ENCODE measurements around the gene PLCH2. TPM values are rescaled to one million over a fixed set of nuclear protein-coding genes. Genes with fewer than 3 reads are reported as not detected.

Gene PLCH2
- total RNA-seq, 1 donor from 2014 or later: under 0.01 TPM

- peaks cover 43 to 69% (median 61%) of the 10 kb centered on the region in 3 donors for H3K27me3 ChIP-seq (ENCODE audit: control insufficient read depth in 3 of 3, insufficient read depth in 3 of 3, low read length in 3 of 3)
- H3K9me3 ChIP-seq (ENCODE audit: control insufficient read depth in 3 of 3, low read length in 3 of 3): no peaks in the 10 kb centered on the region
- no peak overlapping the region for H3K9ac ChIP-seq (ENCODE audit: low read depth in 1 of 3, low read length in 3 of 3)
- no peak overlapping the region for H3K4me3 ChIP-seq (ENCODE audit: low read length in 3 of 3)
- H3K27ac ChIP-seq (ENCODE audit: low read depth, low read length): no peak overlapping the region
- no peaks in the 10 kb centered on the region for H3K36me3 ChIP-seq (ENCODE audit: control insufficient read depth in 3 of 3, insufficient read depth in 3 of 3, low read length in 3 of 3)
- no peaks in the 10 kb centered on the region for H3K4me1 ChIP-seq (ENCODE audit: control insufficient read depth in 3 of 3, insufficient read depth in 3 of 3, low read length in 3 of 3)
Observed at GRCh38 chr1:2432441-2432844, 43.6 kb upstream of the PLCH2 start.

- H3K36me3 ChIP-seq (ENCODE audit: control insufficient read depth in 3 of 3, insufficient read depth in 3 of 3, low read length in 3 of 3): no peaks in the 10 kb centered on the region
- H3K9me3 ChIP-seq (ENCODE audit: control insufficient read depth in 3 of 3, low read length in 3 of 3): no peaks in the 10 kb centered on the region
- H3K9ac ChIP-seq (ENCODE audit: low read depth in 1 of 3, low read length in 3 of 3): no peak overlapping the region
- H3K27me3 ChIP-seq (ENCODE audit: control insufficient read depth in 3 of 3, insufficient read depth in 3 of 3, low read length in 3 of 3): peaks cover 47 to 67% (median 63%) of the 10 kb centered on the region in 3 donors
- H3K27ac ChIP-seq (ENCODE audit: low read depth, low read length): no peak overlapping the region
- H3K4me3 ChIP-seq (ENCODE audit: low read length in 3 of 3): no peak overlapping the region
- no peaks in the 10 kb centered on the region for H3K4me1 ChIP-seq (ENCODE audit: control insufficient read depth in 3 of 3, insufficient read depth in 3 of 3, low read length in 3 of 3)
Observed at GRCh38 chr1:2433196-2433595, 42.9 kb upstream of the PLCH2 start.

- H3K36me3 ChIP-seq (ENCODE audit: control insufficient read depth in 3 of 3, insufficient read depth in 3 of 3, low read length in 3 of 3): no peaks in the 10 kb centered on the region
- no peak overlapping the region for H3K4me3 ChIP-seq (ENCODE audit: low read length in 3 of 3)
- no peaks in the 10 kb centered on the region for H3K4me1 ChIP-seq (ENCODE audit: control insufficient read depth in 3 of 3, insufficient read depth in 3 of 3, low read length in 3 of 3)
- no peaks in the 10 kb centered on the region for H3K9me3 ChIP-seq (ENCODE audit: control insufficient read depth in 3 of 3, low read length in 3 of 3)
- H3K27me3 ChIP-seq (ENCODE audit: control insufficient read depth in 3 of 3, insufficient read depth in 3 of 3, low read length in 3 of 3): peaks cover 49 to 65% (median 62%) of the 10 kb centered on the region in 3 donors
- no peak overlapping the region for H3K9ac ChIP-seq (ENCODE audit: low read depth in 1 of 3, low read length in 3 of 3)
- H3K27ac ChIP-seq (ENCODE audit: low read depth, low read length): no peak overlapping the region
Observed at GRCh38 chr1:2433936-2434655, 42.0 kb upstream of the PLCH2 start.

GRCh38 chr1:2435091-2435490 is 41.0 kb upstream of the PLCH2 start:
- Histone ChIP-seq H3K9me3 (ENCODE audit: control insufficient read depth in 3 of 3, low read length in 3 of 3) (no peaks in the 10 kb centered on the region), H3K4me1 (ENCODE audit: control insufficient read depth in 3 of 3, insufficient read depth in 3 of 3, low read length in 3 of 3) (no peaks in the 10 kb centered on the region), H3K27me3 (ENCODE audit: control insufficient read depth in 3 of 3, insufficient read depth in 3 of 3, low read length in 3 of 3) (peaks cover 51 to 64% (median 52%) of the 10 kb centered on the region in 3 donors), H3K27ac (ENCODE audit: low read depth, low read length) (no peak overlapping the region), H3K9ac (ENCODE audit: low read depth in 1 of 3, low read length in 3 of 3) (no peak overlapping the region), H3K36me3 (ENCODE audit: control insufficient read depth in 3 of 3, insufficient read depth in 3 of 3, low read length in 3 of 3) (no peaks in the 10 kb centered on the region), H3K4me3 (ENCODE audit: low read length in 3 of 3) (no peak overlapping the region)

GRCh38 chr1:2435746-2436355 is 40.2 kb upstream of the PLCH2 start:
- Histone ChIP-seq H3K36me3 (ENCODE audit: control insufficient read depth in 3 of 3, insufficient read depth in 3 of 3, low read length in 3 of 3) (no peaks in the 10 kb centered on the region), H3K9me3 (ENCODE audit: control insufficient read depth in 3 of 3, low read length in 3 of 3) (no peaks in the 10 kb centered on the region), H3K27ac (ENCODE audit: low read depth, low read length) (no peak overlapping the region), H3K27me3 (ENCODE audit: control insufficient read depth in 3 of 3, insufficient read depth in 3 of 3, low read length in 3 of 3) (peaks cover 44 to 63% (median 47%) of the 10 kb centered on the region in 3 donors), H3K9ac (ENCODE audit: low read depth in 1 of 3, low read length in 3 of 3) (no peak overlapping the region), H3K4me1 (ENCODE audit: control insufficient read depth in 3 of 3, insufficient read depth in 3 of 3, low read length in 3 of 3) (no peaks in the 10 kb centered on the region), H3K4me3 (ENCODE audit: low read length in 3 of 3) (no peak overlapping the region)

GRCh38 chr1:2436876-2437275 is 39.2 kb upstream of the PLCH2 start:
- no peaks in the 10 kb centered on the region for H3K36me3 ChIP-seq (ENCODE audit: control insufficient read depth in 3 of 3, insufficient read depth in 3 of 3, low read length in 3 of 3)
- H3K4me3 ChIP-seq (ENCODE audit: low read length in 3 of 3): no peak overlapping the region
- no peaks in the 10 kb centered on the region for H3K4me1 ChIP-seq (ENCODE audit: control insufficient read depth in 3 of 3, insufficient read depth in 3 of 3, low read length in 3 of 3)
- peaks cover 38 to 61% (median 49%) of the 10 kb centered on the region in 3 donors for H3K27me3 ChIP-seq (ENCODE audit: control insufficient read depth in 3 of 3, insufficient read depth in 3 of 3, low read length in 3 of 3)
- no peaks in the 10 kb centered on the region for H3K9me3 ChIP-seq (ENCODE audit: control insufficient read depth in 3 of 3, low read length in 3 of 3)
- no peak overlapping the region for H3K27ac ChIP-seq (ENCODE audit: low read depth, low read length)
- no peak overlapping the region for H3K9ac ChIP-seq (ENCODE audit: low read depth in 1 of 3, low read length in 3 of 3)

- peaks cover 38 to 61% (median 55%) of the 10 kb centered on the region in 3 donors for H3K27me3 ChIP-seq (ENCODE audit: control insufficient read depth in 3 of 3, insufficient read depth in 3 of 3, low read length in 3 of 3)
- no peak overlapping the region for H3K9ac ChIP-seq (ENCODE audit: low read depth in 1 of 3, low read length in 3 of 3)
- H3K4me1 ChIP-seq (ENCODE audit: control insufficient read depth in 3 of 3, insufficient read depth in 3 of 3, low read length in 3 of 3): no peaks in the 10 kb centered on the region
- H3K9me3 ChIP-seq (ENCODE audit: control insufficient read depth in 3 of 3, low read length in 3 of 3): no peaks in the 10 kb centered on the region
- H3K4me3 ChIP-seq (ENCODE audit: low read length in 3 of 3): no peak overlapping the region
- H3K27ac ChIP-seq (ENCODE audit: low read depth, low read length): no peak overlapping the region
- no peaks in the 10 kb centered on the region for H3K36me3 ChIP-seq (ENCODE audit: control insufficient read depth in 3 of 3, insufficient read depth in 3 of 3, low read length in 3 of 3)
Observed at GRCh38 chr1:2437617-2438016, 38.5 kb upstream of the PLCH2 start.

- H3K36me3 ChIP-seq (ENCODE audit: control insufficient read depth in 3 of 3, insufficient read depth in 3 of 3, low read length in 3 of 3): no peaks in the 10 kb centered on the region
- no peak overlapping the region for H3K4me3 ChIP-seq (ENCODE audit: low read length in 3 of 3)
- peaks cover 0 to 2% (median 0%) of the 10 kb centered on the region in 3 donors for H3K4me1 ChIP-seq (ENCODE audit: control insufficient read depth in 3 of 3, insufficient read depth in 3 of 3, low read length in 3 of 3)
- peaks cover 38 to 61% (median 55%) of the 10 kb centered on the region in 3 donors for H3K27me3 ChIP-seq (ENCODE audit: control insufficient read depth in 3 of 3, insufficient read depth in 3 of 3, low read length in 3 of 3)
- H3K27ac ChIP-seq (ENCODE audit: low read depth, low read length): no peak overlapping the region
- no peak overlapping the region for H3K9ac ChIP-seq (ENCODE audit: low read depth in 1 of 3, low read length in 3 of 3)
- H3K9me3 ChIP-seq (ENCODE audit: control insufficient read depth in 3 of 3, low read length in 3 of 3): no peaks in the 10 kb centered on the region
Observed at GRCh38 chr1:2438038-2438437, 38.1 kb upstream of the PLCH2 start.

GRCh38 chr1:2438641-2439040 is 37.4 kb upstream of the PLCH2 start:
- Histone ChIP-seq H3K4me3 (ENCODE audit: low read length in 3 of 3) (no peak overlapping the region), H3K27me3 (ENCODE audit: control insufficient read depth in 3 of 3, insufficient read depth in 3 of 3, low read length in 3 of 3) (peaks cover 36 to 58% (median 50%) of the 10 kb centered on the region in 3 donors), H3K4me1 (ENCODE audit: control insufficient read depth in 3 of 3, insufficient read depth in 3 of 3, low read length in 3 of 3) (peaks cover 0 to 2% (median 0%) of the 10 kb centered on the region in 3 donors), H3K9me3 (ENCODE audit: control insufficient read depth in 3 of 3, low read length in 3 of 3) (no peaks in the 10 kb centered on the region), H3K9ac (ENCODE audit: low read depth in 1 of 3, low read length in 3 of 3) (no peak overlapping the region), H3K27ac (ENCODE audit: low read depth, low read length) (no peak overlapping the region), H3K36me3 (ENCODE audit: control insufficient read depth in 3 of 3, insufficient read depth in 3 of 3, low read length in 3 of 3) (no peaks in the 10 kb centered on the region)

- Histone ChIP-seq H3K4me3 (ENCODE audit: low read length in 3 of 3) (no peak overlapping the region), H3K4me1 (ENCODE audit: control insufficient read depth in 3 of 3, insufficient read depth in 3 of 3, low read length in 3 of 3) (peaks cover 0 to 2% (median 0%) of the 10 kb centered on the region in 3 donors), H3K27me3 (ENCODE audit: control insufficient read depth in 3 of 3, insufficient read depth in 3 of 3, low read length in 3 of 3) (peaks cover 36 to 56% (median 50%) of the 10 kb centered on the region in 3 donors), H3K27ac (ENCODE audit: low read depth, low read length) (no peak overlapping the region), H3K9me3 (ENCODE audit: control insufficient read depth in 3 of 3, low read length in 3 of 3) (no peaks in the 10 kb centered on the region), H3K36me3 (ENCODE audit: control insufficient read depth in 3 of 3, insufficient read depth in 3 of 3, low read length in 3 of 3) (no peaks in the 10 kb centered on the region), H3K9ac (ENCODE audit: low read depth in 1 of 3, low read length in 3 of 3) (no peak overlapping the region)
Observed at GRCh38 chr1:2439369-2439768, 36.7 kb upstream of the PLCH2 start.

Data from skeletal muscle tissue (tissue), 4 donors.